DND-41 (cell line): ENCODE data around the gene ERG.

ENCODE experiments used
- ATAC-seq: fragments of 200-7000 bp; cut with Tn5 transposase; 3 replicates; pipeline ENCODE4 v1.9.1; 2021; ENCODE audit warnings: low read depth; ENCODE audit not compliant: insufficient read depth
- DNase-seq: peaks from one replicate; pipeline ENCODE4 v3.0.0-alpha.2; 2020
- H2AFZ ChIP-seq: 2 replicates; pipeline ENCODE4 v1.6.0; 2012; ENCODE audit warnings: low read depth, low read length
- H3K27ac ChIP-seq: 2 replicates; pipeline ENCODE4 v1.5.1; 2012; ENCODE audit warnings: low read length, inconsistent platforms
- H3K27me3 ChIP-seq: fragments of 200-600 bp; sonication (generic); 2 replicates; pipeline ENCODE4 v1.6.0; 2012; ENCODE audit warnings: low read length, mild to moderate bottlenecking, inconsistent platforms; ENCODE audit not compliant: insufficient read depth, poor library complexity
- H3K36me3 ChIP-seq: 2 replicates; pipeline ENCODE4 v1.5.1; 2012; ENCODE audit warnings: low read length, inconsistent platforms; ENCODE audit not compliant: insufficient read depth
- H3K4me1 ChIP-seq: 2 replicates; pipeline ENCODE4 v1.5.1; 2012; ENCODE audit warnings: mild to moderate bottlenecking, low read length; ENCODE audit not compliant: insufficient read depth
- H3K4me2 ChIP-seq: 2 replicates; pipeline ENCODE4 v1.6.0; 2012; ENCODE audit warnings: mild to moderate bottlenecking, moderate library complexity, low read length, inconsistent platforms; ENCODE audit not compliant: insufficient read depth
- H3K4me3 ChIP-seq, 2 experiments: fragments of 200-600 bp in 1 of 2; shearing (Covaris generic) in 1 of 2; 2 replicates each; pipeline ENCODE4 v1.5.1; 2012 to 2016; ENCODE audit warnings: inconsistent platforms in 2 of 2, low read length in 2 of 2, mild to moderate bottlenecking in 2 of 2, low read depth in 1 of 2, moderate library complexity in 1 of 2
- H3K79me2 ChIP-seq: 2 replicates; pipeline ENCODE4 v1.6.0; 2012; ENCODE audit warnings: low read length, inconsistent platforms; ENCODE audit not compliant: insufficient read depth
- H3K9ac ChIP-seq: 2 replicates; pipeline ENCODE4 v1.6.0; 2012; ENCODE audit warnings: low read depth, mild to moderate bottlenecking, inconsistent platforms, low read length, moderate library complexity
- H3K9me3 ChIP-seq: 2 replicates; pipeline ENCODE4 v1.5.1; 2012; ENCODE audit warnings: low read length, moderate library complexity, mild to moderate bottlenecking, inconsistent platforms; ENCODE audit not compliant: insufficient read depth, severe bottlenecking
- H4K20me1 ChIP-seq: 2 replicates; pipeline ENCODE4 v1.6.0; 2012; ENCODE audit warnings: low read length; ENCODE audit not compliant: insufficient read depth
- EZH2 ChIP-seq: IDR thresholded peaks from 3 replicates; pipeline ENCODE4 v1.6.1; 2012; ENCODE audit warnings: borderline replicate concordance, low read depth, mild to moderate bottlenecking, moderate library complexity, low read length, inconsistent platforms; ENCODE audit not compliant: severe bottlenecking
- TF ChIP-seq, protein P1 (sequence below): IDR thresholded peaks from 2 replicates; pipeline ENCODE4 v1.5.1; 2012; ENCODE audit warnings: borderline replicate concordance, low read length, moderate library complexity, mild to moderate bottlenecking; ENCODE audit not compliant: poor library complexity, severe bottlenecking; ENCODE audit errors: extremely low read depth

ERG gene

DNA sequence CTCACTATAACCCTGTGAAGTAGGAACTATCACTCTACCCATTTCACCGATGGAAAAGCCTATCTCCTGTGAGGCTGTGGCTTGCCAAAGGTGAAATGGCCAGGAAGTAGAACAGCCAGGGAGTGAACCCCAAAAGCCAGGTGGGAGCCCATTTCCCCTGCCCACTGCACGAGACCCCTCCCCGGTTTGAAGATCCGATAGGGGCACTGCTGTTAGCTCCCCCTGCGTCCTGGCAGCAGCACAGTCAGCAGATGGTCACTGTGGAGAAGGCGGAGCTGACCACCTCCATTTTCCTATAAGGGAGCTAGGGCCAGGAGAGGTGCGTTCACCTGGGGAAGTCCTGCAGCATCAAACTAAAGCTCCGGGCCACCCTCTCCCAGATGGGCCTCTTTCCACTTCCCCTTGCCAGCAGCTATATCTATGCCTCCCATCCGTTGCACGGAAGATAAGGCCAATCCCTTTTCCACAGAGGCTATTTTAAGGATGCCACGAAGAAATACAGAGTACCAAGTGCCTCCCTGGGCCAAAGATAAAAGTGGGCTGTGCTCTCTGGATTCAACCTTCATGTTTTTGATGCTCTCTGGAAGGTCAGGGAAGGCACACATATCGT, 7.8 kb downstream of the ERG start:
- Histone ChIP-seq H3K27me3 (peaks cover 52% of the 10 kb centered on the region), H3K4me1 (no peaks in the 10 kb centered on the region), H3K9ac (no peak overlapping the region), H3K4me3 (no peak overlapping the region), H2AFZ (no peak overlapping the region), H3K27ac (no peak overlapping the region), H3K79me2 (no peaks in the 10 kb centered on the region), H4K20me1 (no peaks in the 10 kb centered on the region), H3K9me3 (no peaks in the 10 kb centered on the region), H3K4me2 (no peak overlapping the region), H3K36me3 (no peaks in the 10 kb centered on the region)
- ATAC-seq (no peak), DNase-seq (no peak)
- no peak for TF ChIP-seq EZH2
- TF ChIP-seq, protein P1, sequence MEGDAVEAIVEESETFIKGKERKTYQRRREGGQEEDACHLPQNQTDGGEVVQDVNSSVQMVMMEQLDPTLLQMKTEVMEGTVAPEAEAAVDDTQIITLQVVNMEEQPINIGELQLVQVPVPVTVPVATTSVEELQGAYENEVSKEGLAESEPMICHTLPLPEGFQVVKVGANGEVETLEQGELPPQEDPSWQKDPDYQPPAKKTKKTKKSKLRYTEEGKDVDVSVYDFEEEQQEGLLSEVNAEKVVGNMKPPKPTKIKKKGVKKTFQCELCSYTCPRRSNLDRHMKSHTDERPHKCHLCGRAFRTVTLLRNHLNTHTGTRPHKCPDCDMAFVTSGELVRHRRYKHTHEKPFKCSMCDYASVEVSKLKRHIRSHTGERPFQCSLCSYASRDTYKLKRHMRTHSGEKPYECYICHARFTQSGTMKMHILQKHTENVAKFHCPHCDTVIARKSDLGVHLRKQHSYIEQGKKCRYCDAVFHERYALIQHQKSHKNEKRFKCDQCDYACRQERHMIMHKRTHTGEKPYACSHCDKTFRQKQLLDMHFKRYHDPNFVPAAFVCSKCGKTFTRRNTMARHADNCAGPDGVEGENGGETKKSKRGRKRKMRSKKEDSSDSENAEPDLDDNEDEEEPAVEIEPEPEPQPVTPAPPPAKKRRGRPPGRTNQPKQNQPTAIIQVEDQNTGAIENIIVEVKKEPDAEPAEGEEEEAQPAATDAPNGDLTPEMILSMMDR = no peak

DNA sequence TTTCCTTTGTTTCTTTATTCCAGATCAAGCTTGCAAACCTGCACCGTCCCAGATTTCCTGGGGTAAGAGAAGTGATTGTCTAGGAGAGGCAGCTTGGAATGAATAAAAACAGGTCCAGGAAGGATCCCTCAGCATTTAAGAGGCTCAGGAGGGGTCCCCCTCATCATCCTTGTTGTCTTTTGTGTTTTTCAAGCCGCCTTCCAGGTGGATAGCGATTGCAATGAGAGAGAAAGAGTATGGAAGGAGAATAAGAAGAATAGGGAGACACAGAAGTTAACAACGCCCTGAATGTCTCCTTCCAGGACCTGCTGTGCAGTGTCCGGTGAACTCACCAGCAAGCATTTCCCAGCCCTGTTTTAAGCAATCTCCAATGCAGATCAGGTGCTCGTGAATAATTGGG, 8.5 kb downstream of the ERG start:
- Histone ChIP-seq H3K36me3 (no peaks in the 10 kb centered on the region), H3K27ac (no peak overlapping the region)
- DNase-seq = no peak

DNA sequence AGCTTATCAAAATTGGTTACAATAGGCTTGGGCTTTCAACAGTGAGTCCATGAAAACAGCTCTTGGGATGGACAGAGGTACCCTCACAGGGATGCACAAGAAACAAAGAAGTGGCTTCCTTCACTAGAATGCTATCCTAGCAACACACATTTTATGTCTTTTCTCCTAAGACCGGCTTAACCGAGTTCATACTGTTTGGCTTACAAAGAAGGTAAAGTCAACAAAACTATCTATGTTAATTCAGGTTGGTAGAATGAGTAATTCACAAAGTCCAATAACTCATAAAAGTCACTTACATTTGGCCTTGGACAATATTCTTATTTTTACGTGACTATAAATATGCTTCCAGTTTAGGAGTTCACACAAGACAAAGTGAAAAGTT, 9.0 kb downstream of the ERG start:
- no peaks in the 10 kb centered on the region for H3K4me1 ChIP-seq
- no peak overlapping the region for H3K4me3 ChIP-seq
- H3K27ac ChIP-seq = no peak overlapping the region
- H3K9ac ChIP-seq = no peak overlapping the region
- no peaks in the 10 kb centered on the region for H3K9me3 ChIP-seq
- no peak for DNase-seq
- ATAC-seq = no peak
- no peaks in the 10 kb centered on the region for H3K36me3 ChIP-seq
- peaks cover 43% of the 10 kb centered on the region for H3K27me3 ChIP-seq
- no peak overlapping the region for H3K4me2 ChIP-seq
- H2AFZ ChIP-seq = no peak overlapping the region
- no peak for TF ChIP-seq EZH2
- TF ChIP-seq, protein P1 = no peak
- no peaks in the 10 kb centered on the region for H3K79me2 ChIP-seq
- H4K20me1 ChIP-seq = no peaks in the 10 kb centered on the region

More for the DNA sequence above, 8.5 kb downstream of the ERG start:
- H3K4me1 ChIP-seq = no peaks in the 10 kb centered on the region
- ATAC-seq = no peak
- no peaks in the 10 kb centered on the region for H3K79me2 ChIP-seq
- no peak for TF ChIP-seq EZH2
- TF ChIP-seq, protein P1 = no peak
- H3K9ac ChIP-seq = no peak overlapping the region
- no peak overlapping the region for H3K4me2 ChIP-seq
- H3K9me3 ChIP-seq = no peaks in the 10 kb centered on the region
- peaks cover 45% of the 10 kb centered on the region for H3K27me3 ChIP-seq
- H2AFZ ChIP-seq = no peak overlapping the region
- no peaks in the 10 kb centered on the region for H4K20me1 ChIP-seq
- H3K4me3 ChIP-seq = no peak overlapping the region
